BE2C (cell line): ENCODE measurements around the gene STRA8.

Source experiments
- DNase-seq: peaks from one replicate; pipeline ENCODE4 v3.0.0-alpha.2; 2020
- H3K27me3 ChIP-seq: fragments of 250-450 bp; sonication (Bioruptor Pico); 2 replicates; pipeline ENCODE4 v1.5.1; 2020; ENCODE audit warnings: mild to moderate bottlenecking
- H3K36me3 ChIP-seq: fragments of 250-450 bp; sonication (Bioruptor Pico); 2 replicates; pipeline ENCODE4 v1.5.1; 2020; ENCODE audit warnings: mild to moderate bottlenecking
- H3K4me1 ChIP-seq: fragments of 250-450 bp; sonication (Bioruptor Pico); 2 replicates; pipeline ENCODE4 v1.5.1; 2020
- H3K4me3 ChIP-seq: 2 replicates; pipeline ENCODE4 v1.5.1; 2011; ENCODE audit warnings: low read depth, low read length
- H3K9me3 ChIP-seq: fragments of 250-450 bp; sonication (Bioruptor Pico); 2 replicates; pipeline ENCODE4 v1.5.1; 2020
- CTCF ChIP-seq: IDR thresholded peaks from 2 replicates; pipeline ENCODE4 v1.5.1; 2012; ENCODE audit warnings: mild to moderate bottlenecking, low read depth, low read length

The STRA8 gene

GRCh38 chr7:135247746-135248471 is 14.3 kb downstream of the STRA8 start:
- no peak for DNase-seq
- H3K27me3 ChIP-seq, result no peaks in the 10 kb centered on the region
- H3K9me3 ChIP-seq, result no peaks in the 10 kb centered on the region
- H3K4me3 ChIP-seq, result no peak overlapping the region
- H3K4me1 ChIP-seq, result no peaks in the 10 kb centered on the region
- H3K36me3 ChIP-seq, result no peaks in the 10 kb centered on the region
- no peak for TF ChIP-seq CTCF

GRCh38 chr7:135248546-135248945 is 14.9 kb downstream of the STRA8 start:
- TF ChIP-seq CTCF, result no peak

GRCh38 chr7:135251496-135252391 is 18.1 kb downstream of the STRA8 start:
- TF ChIP-seq CTCF, result no peak
- peaks cover 5% of the 10 kb centered on the region; the same call in 1 of the 2 replicates for H3K4me1 ChIP-seq
- no peak for DNase-seq
- no peaks in the 10 kb centered on the region for H3K27me3 ChIP-seq
- H3K9me3 ChIP-seq, result no peaks in the 10 kb centered on the region
- no peak overlapping the region for H3K4me3 ChIP-seq
- no peaks in the 10 kb centered on the region for H3K36me3 ChIP-seq

More at GRCh38 chr7:135248546-135248945, 14.9 kb downstream of the STRA8 start:
- Histone ChIP-seq H3K4me1 (no peaks in the 10 kb centered on the region), H3K4me3 (no peak overlapping the region), H3K9me3 (no peaks in the 10 kb centered on the region), H3K27me3 (no peaks in the 10 kb centered on the region), H3K36me3 (no peaks in the 10 kb centered on the region)
- no peak for DNase-seq

GRCh38 chr7:135253851-135254771 is 20.5 kb downstream of the STRA8 start:
- Histone ChIP-seq H3K9me3 (no peaks in the 10 kb centered on the region), H3K27me3 (no peaks in the 10 kb centered on the region), H3K4me1 (peaks cover 5% of the 10 kb centered on the region; the same call in 1 of the 2 replicates), H3K36me3 (no peaks in the 10 kb centered on the region), H3K4me3 (no peak overlapping the region)
- TF ChIP-seq CTCF, result no peak
- peak; percentile 25 for DNase-seq

- H3K4me1 ChIP-seq, result peaks cover 5% of the 10 kb centered on the region; the same call in 1 of the 2 replicates
- no peaks in the 10 kb centered on the region for H3K9me3 ChIP-seq
- H3K27me3 ChIP-seq, result no peaks in the 10 kb centered on the region
- no peaks in the 10 kb centered on the region for H3K36me3 ChIP-seq
- DNase-seq, result no peak
- H3K4me3 ChIP-seq, result no peak overlapping the region
- TF ChIP-seq CTCF, result no peak
These were observed 24.2 kb downstream of the STRA8 start for GRCh38 chr7:135257790-135258189.
